GM12892 (cell line): ENCODE data around the gene RGS16.

ENCODE experiments used
- POLR2A ChIP-seq: IDR thresholded peaks from 2 replicates; pipeline ENCODE4 v1.6.1; 2011; ENCODE audit warnings: low read depth, low read length, control low read depth
- POLR2AphosphoS5 ChIP-seq: IDR thresholded peaks from 2 replicates; pipeline ENCODE4 v1.6.1; 2011; ENCODE audit warnings: low read depth, low read length, control low read depth

DNA sequence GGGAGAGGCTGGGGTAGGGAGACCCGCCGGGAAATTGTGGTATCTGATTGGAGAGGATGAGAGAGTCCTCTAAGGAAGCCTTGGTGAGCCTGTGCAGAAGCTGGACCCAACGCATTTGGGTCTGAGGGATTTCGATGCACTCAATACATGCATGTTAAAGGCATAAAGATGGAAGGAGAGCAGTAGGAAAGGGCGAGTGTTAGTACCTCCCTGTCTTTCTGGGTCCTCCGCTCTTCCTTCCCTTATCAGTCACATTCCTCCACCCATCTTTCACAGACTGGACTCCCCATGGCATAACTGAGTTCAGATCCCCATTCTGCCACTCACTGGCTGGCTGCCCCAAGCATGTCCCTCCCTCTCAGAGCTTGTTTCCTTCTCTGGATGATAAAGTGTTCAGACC, 7.3 kb downstream of the RGS16 start:
- no peak for TF ChIP-seq POLR2AphosphoS5
- TF ChIP-seq POLR2A = no peak
